ENCODE results near the gene MAB21L3. TPM values are rescaled to one million over a fixed set of nuclear protein-coding genes. Genes with fewer than 3 reads are reported as not detected.

Gene MAB21L3
- total RNA-seq, 1 experiment from 2014 or later = 4.8 TPM

DNA sequence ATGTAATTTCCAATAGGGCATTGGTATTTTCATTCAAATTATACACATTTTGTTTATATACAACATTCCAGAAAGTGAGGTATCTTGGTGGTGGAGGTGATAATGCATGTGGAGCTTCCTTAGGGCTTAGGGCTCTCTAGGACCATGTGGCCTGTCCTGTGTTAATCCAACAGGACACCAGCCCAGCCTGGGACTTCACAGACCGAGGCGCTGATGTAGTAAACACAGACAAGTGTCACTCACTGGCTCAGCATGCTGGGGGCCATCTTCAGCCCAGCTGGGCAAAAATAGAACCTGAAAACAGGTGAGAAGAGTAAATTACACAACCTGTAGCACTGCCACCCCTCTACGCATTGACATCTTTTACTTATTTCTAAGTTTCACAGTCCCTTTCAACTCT, 66.7 kb downstream of the MAB21L3 start:
- Histone ChIP-seq H3K27me3 (replicated peaks; ENCODE audit: insufficient read depth, low read depth, low read length, poor library complexity) (no peaks in the 10 kb centered on the region), H3K4me1 (ENCODE audit: insufficient read depth, low read length, poor library complexity, severe bottlenecking) (no peaks in the 10 kb centered on the region), H3K36me3 (ENCODE audit: insufficient read depth, low read length, poor library complexity, severe bottlenecking) (no peaks in the 10 kb centered on the region), H3K4me3 (ENCODE audit: low read depth, low read length, poor library complexity, severe bottlenecking) (no peak overlapping the region), H3K9me3 (ENCODE audit: low read depth, low read length, poor library complexity, severe bottlenecking) (no peaks in the 10 kb centered on the region), H3K27ac (ENCODE audit: low read depth, low read length, poor library complexity, severe bottlenecking) (no peak overlapping the region)
- CTCF ChIA-PET = no interaction called here
- POLR2A ChIA-PET (ENCODE audit: low non-redundant PET) = interaction anchor here (0.6 to 0.7 kb wide), 2 partner anchors 185 to 241 kb away, joined by 3 to 4 read pairs; no protein-coding TSS in a partner anchor
- intact Hi-C loops (cut with micrococcal nuclease; ENCODE audit: unreplicated experiment) = no loop called here
- BruUV-seq (replicated peaks) = no TSS peak
- DNase-seq (ENCODE audit: low spot score) = no peak
- TF ChIP-seq EZH2 (IDR thresholded peaks at IDR 0.05; ENCODE audit: borderline replicate concordance, low read depth, low read length, poor library complexity, severe bottlenecking) = no peak
- TF ChIP-seq, protein P1, sequence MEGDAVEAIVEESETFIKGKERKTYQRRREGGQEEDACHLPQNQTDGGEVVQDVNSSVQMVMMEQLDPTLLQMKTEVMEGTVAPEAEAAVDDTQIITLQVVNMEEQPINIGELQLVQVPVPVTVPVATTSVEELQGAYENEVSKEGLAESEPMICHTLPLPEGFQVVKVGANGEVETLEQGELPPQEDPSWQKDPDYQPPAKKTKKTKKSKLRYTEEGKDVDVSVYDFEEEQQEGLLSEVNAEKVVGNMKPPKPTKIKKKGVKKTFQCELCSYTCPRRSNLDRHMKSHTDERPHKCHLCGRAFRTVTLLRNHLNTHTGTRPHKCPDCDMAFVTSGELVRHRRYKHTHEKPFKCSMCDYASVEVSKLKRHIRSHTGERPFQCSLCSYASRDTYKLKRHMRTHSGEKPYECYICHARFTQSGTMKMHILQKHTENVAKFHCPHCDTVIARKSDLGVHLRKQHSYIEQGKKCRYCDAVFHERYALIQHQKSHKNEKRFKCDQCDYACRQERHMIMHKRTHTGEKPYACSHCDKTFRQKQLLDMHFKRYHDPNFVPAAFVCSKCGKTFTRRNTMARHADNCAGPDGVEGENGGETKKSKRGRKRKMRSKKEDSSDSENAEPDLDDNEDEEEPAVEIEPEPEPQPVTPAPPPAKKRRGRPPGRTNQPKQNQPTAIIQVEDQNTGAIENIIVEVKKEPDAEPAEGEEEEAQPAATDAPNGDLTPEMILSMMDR (conservative IDR thresholded peaks at IDR 0.05; ENCODE audit: low read depth, low read length) = no peak

DNA sequence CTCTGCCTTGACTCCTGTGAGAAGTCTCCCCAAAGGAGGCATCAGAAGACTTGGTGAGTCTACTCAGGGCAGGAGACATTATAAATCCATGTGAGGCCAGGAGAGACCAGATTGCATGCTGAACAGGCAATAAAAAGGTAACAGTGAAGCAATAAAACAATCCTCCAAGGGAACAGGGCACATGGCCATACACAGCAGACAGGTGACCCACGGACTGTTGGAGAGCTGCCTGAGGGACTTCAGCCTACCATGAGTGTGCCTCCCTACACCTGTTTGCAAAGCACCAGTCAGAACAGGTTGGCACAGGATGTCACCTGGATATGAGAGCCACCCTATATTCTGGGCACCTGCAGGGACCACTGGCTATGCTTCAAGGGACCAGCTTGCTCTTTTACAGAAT, 67.6 kb downstream of the MAB21L3 start:
- POLR2A ChIA-PET (ENCODE audit: low non-redundant PET) = no interaction called here
- no peak for DNase-seq (ENCODE audit: low spot score)
- intact Hi-C loops (cut with micrococcal nuclease; ENCODE audit: unreplicated experiment) = no loop called here
- no peak for TF ChIP-seq EZH2 (IDR thresholded peaks at IDR 0.05; ENCODE audit: borderline replicate concordance, low read depth, low read length, poor library complexity, severe bottlenecking)
- TF ChIP-seq, protein P1 (conservative IDR thresholded peaks at IDR 0.05; ENCODE audit: low read depth, low read length) = no peak
- H3K27ac ChIP-seq (ENCODE audit: low read depth, low read length, poor library complexity, severe bottlenecking) = no peak overlapping the region
- no peaks in the 10 kb centered on the region for H3K4me1 ChIP-seq (ENCODE audit: insufficient read depth, low read length, poor library complexity, severe bottlenecking)
- H3K9me3 ChIP-seq (ENCODE audit: low read depth, low read length, poor library complexity, severe bottlenecking) = no peaks in the 10 kb centered on the region
- H3K36me3 ChIP-seq (ENCODE audit: insufficient read depth, low read length, poor library complexity, severe bottlenecking) = no peaks in the 10 kb centered on the region
- CTCF ChIA-PET = no interaction called here
- H3K4me3 ChIP-seq (ENCODE audit: low read depth, low read length, poor library complexity, severe bottlenecking) = no peak overlapping the region
- H3K27me3 ChIP-seq (replicated peaks; ENCODE audit: insufficient read depth, low read depth, low read length, poor library complexity) = no peaks in the 10 kb centered on the region
- BruUV-seq (replicated peaks) = no TSS peak

DNA sequence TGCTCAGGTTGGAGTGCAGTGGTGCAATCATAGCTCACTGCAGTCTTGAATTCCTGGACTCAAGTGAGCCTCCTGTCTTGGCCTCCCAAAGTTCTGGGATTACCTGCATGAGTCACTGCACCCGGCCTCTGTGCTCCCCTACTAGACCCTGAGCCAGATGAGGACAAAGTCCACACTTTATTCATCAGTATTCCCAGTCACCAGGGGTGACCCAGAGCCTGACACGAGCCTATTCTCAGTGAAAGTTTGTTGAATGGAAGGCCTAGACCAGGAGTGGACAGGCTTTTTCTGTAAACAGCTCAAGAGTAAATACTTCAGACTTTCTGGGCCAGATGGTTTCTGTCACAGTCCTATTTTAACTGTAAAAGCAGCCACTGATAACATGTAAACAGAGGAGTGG, 68.2 kb downstream of the MAB21L3 start:
- no TSS peak for BruUV-seq (replicated peaks)
- intact Hi-C loops (cut with micrococcal nuclease; ENCODE audit: unreplicated experiment) = no loop called here

More for the DNA sequence above, 68.2 kb downstream of the MAB21L3 start:
- Histone ChIP-seq H3K9me3 (ENCODE audit: low read depth, low read length, poor library complexity, severe bottlenecking) (no peaks in the 10 kb centered on the region), H3K27ac (ENCODE audit: low read depth, low read length, poor library complexity, severe bottlenecking) (no peak overlapping the region), H3K4me1 (ENCODE audit: insufficient read depth, low read length, poor library complexity, severe bottlenecking) (no peaks in the 10 kb centered on the region), H3K27me3 (replicated peaks; ENCODE audit: insufficient read depth, low read depth, low read length, poor library complexity) (no peaks in the 10 kb centered on the region), H3K36me3 (ENCODE audit: insufficient read depth, low read length, poor library complexity, severe bottlenecking) (no peaks in the 10 kb centered on the region), H3K4me3 (ENCODE audit: low read depth, low read length, poor library complexity, severe bottlenecking) (no peak overlapping the region)
- POLR2A ChIA-PET (ENCODE audit: low non-redundant PET) = no interaction called here
- TF ChIP-seq, protein P1 (conservative IDR thresholded peaks at IDR 0.05; ENCODE audit: low read depth, low read length) = no peak
- TF ChIP-seq EZH2 (IDR thresholded peaks at IDR 0.05; ENCODE audit: borderline replicate concordance, low read depth, low read length, poor library complexity, severe bottlenecking) = no peak
- no peak for DNase-seq (ENCODE audit: low spot score)
- CTCF ChIA-PET = no interaction called here

All from A673 (cell line).